ENCODE results near the gene GPC6. TPM values are rescaled to one million over a fixed set of nuclear protein-coding genes. Genes with fewer than 3 reads are reported as not detected.

GPC6 gene
- total and polyA plus RNA-seq, 12 donors, result 0.15 to 5.4 (median 2.5) TPM

DNA sequence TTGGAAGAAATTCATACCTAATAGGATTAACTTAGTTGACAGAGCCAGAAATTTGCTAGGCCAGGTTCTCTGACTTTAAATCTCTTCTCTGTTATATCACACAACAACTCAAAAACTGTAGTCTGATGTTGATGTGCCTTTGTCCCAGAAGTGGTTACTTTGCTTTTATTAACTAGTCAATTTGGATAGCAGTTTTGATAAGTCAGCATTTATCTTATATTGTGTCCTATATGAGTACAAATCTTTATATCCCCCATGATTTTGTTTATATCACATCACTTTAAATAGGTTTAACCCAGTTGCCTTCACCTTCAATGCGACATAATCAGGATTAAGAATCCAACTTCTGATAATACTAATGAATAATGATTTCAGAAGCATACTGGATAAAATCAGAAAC is 459.3 kb downstream of the GPC6 start:
- H3K4me1 ChIP-seq, result no peaks in the 10 kb centered on the region
- H3K27me3 ChIP-seq, result no peaks in the 10 kb centered on the region
- no peaks in the 10 kb centered on the region for H3K36me3 ChIP-seq
- DNase-seq (no peak), ATAC-seq (no peak)
- WGBS, 2 donors, result 88 to 92% methylated on average over 1 of the region's 1 CpG
- H3K27ac ChIP-seq, result no peak overlapping the region
- H3K9me3 ChIP-seq, result no peaks in the 10 kb centered on the region
- no peak for TF ChIP-seq CTCF (IDR thresholded peaks at IDR 0.05)
- H3K4me3 ChIP-seq, result no peak overlapping the region
- intact Hi-C loops (cut with DNase I), result no loop called here

- TF ChIP-seq CTCF (IDR thresholded peaks at IDR 0.05), result no peak
- intact Hi-C loops (cut with DNase I), result no loop called here
- Histone ChIP-seq H3K27ac (no peak overlapping the region), H3K9me3 (no peaks in the 10 kb centered on the region), H3K4me1 (no peaks in the 10 kb centered on the region), H3K27me3 (no peaks in the 10 kb centered on the region), H3K36me3 (no peaks in the 10 kb centered on the region), H3K4me3 (no peak overlapping the region)
- ATAC-seq (no peak), DNase-seq (no peak)
These were observed 459.8 kb downstream of the GPC6 start for GRCh38 chr13:93686399-93686798.

- ATAC-seq (no peak), DNase-seq (no peak)
- intact Hi-C loops (cut with DNase I), result no loop called here
- no peak for TF ChIP-seq CTCF (IDR thresholded peaks at IDR 0.05)
- Histone ChIP-seq H3K36me3 (no peaks in the 10 kb centered on the region), H3K27ac (no peak overlapping the region), H3K9me3 (no peaks in the 10 kb centered on the region), H3K27me3 (no peaks in the 10 kb centered on the region), H3K4me3 (no peak overlapping the region), H3K4me1 (no peaks in the 10 kb centered on the region)
These were observed 460.7 kb downstream of the GPC6 start for GRCh38 chr13:93687261-93687660.

DNA sequence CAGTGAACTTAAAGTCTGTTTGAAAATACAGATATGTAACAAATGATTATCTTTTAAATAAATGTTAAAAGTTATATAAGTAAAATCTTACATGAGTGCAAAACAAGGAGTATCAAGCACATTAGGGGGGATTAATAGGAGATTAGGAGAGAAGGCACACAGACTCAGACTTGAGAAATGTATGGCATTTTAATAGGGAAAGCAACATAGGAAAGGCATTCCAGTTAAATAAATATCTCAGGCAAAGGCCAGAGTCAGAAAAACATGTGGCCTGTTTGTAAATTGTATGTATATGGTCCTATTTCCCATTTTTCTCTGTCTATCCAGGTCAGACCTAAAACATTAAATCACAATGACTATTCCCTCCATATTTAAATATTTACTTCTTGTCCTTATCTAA is 462.7 kb downstream of the GPC6 start:
- H3K4me3 ChIP-seq, result no peak overlapping the region
- no peak for ATAC-seq
- no peaks in the 10 kb centered on the region for H3K4me1 ChIP-seq
- no peaks in the 10 kb centered on the region for H3K27me3 ChIP-seq
- TF ChIP-seq CTCF (IDR thresholded peaks at IDR 0.05), result no peak
- intact Hi-C loops (cut with DNase I), result no loop called here
- no peaks in the 10 kb centered on the region for H3K36me3 ChIP-seq
- no peak overlapping the region for H3K27ac ChIP-seq
- no peak for DNase-seq
- no peaks in the 10 kb centered on the region for H3K9me3 ChIP-seq

- intact Hi-C loops (cut with DNase I), result no loop called here
- H3K9me3 ChIP-seq, result no peaks in the 10 kb centered on the region
- H3K27ac ChIP-seq, result no peak overlapping the region
- TF ChIP-seq CTCF (IDR thresholded peaks at IDR 0.05), result no peak
- H3K27me3 ChIP-seq, result no peaks in the 10 kb centered on the region
- DNase-seq, result no peak
- no peak overlapping the region for H3K4me3 ChIP-seq
- no peaks in the 10 kb centered on the region for H3K36me3 ChIP-seq
- 54 to 69% methylated on average over 1 of the region's 1 CpG for WGBS, 2 donors
- ATAC-seq, result no peak
- no peaks in the 10 kb centered on the region for H3K4me1 ChIP-seq
These were observed 463.5 kb downstream of the GPC6 start for GRCh38 chr13:93690139-93690538.

All from heart right ventricle (tissue), 16 donors.